Measurements from ENCODE around the gene LHX2. TPM values are rescaled to one million over a fixed set of nuclear protein-coding genes. Genes with fewer than 3 reads are reported as not detected.

Gene LHX2
- total RNA-seq, 2 donors from 2014 or later = not detected

GRCh38 chr9:124045076-124045829 lies 33.7 kb downstream of the LHX2 start:
- intact Hi-C loops (cut with DNase I) = loop anchor here in 1 of 2 donors (10.0 kb wide), 1 partner anchor 500 kb away; no protein-coding TSS in a partner anchor
- no peak for DNase-seq (ENCODE audit: low spot score)

- intact Hi-C loops (cut with DNase I) = loop anchor here in 1 of 2 donors (10.0 kb wide), 1 partner anchor 501 kb away; no protein-coding TSS in a partner anchor
- no peak for DNase-seq (ENCODE audit: low spot score)
Observed at GRCh38 chr9:124045830-124046177, 34.2 kb downstream of the LHX2 start.

GRCh38 chr9:124046189-124046588 lies 34.6 kb downstream of the LHX2 start:
- intact Hi-C loops (cut with DNase I) = loop anchor here in 1 of 2 donors (10.0 kb wide), 1 partner anchor 501 kb away; no protein-coding TSS in a partner anchor

GRCh38 chr9:124047251-124047672 lies 35.7 kb downstream of the LHX2 start:
- intact Hi-C loops (cut with DNase I) = loop anchor here in 1 of 2 donors (10.0 kb wide), 1 partner anchor 502 kb away; no protein-coding TSS in a partner anchor
- DNase-seq (ENCODE audit: low spot score) = no peak

More at GRCh38 chr9:124046189-124046588, 34.6 kb downstream of the LHX2 start:
- no peak for DNase-seq (ENCODE audit: low spot score)

GRCh38 chr9:124050955-124051354 lies 39.4 kb downstream of the LHX2 start:
- no peak for DNase-seq (ENCODE audit: low spot score)
- intact Hi-C loops (cut with DNase I) = no loop called here

- DNase-seq (ENCODE audit: low spot score) = no peak
- intact Hi-C loops (cut with DNase I) = no loop called here
Observed at GRCh38 chr9:124052401-124052800, 40.8 kb downstream of the LHX2 start.

- intact Hi-C loops (cut with DNase I) = no loop called here
- no peak for DNase-seq (ENCODE audit: low spot score)
Observed at GRCh38 chr9:124054582-124055227, 43.1 kb downstream of the LHX2 start.

GRCh38 chr9:124060844-124061605 lies 49.5 kb downstream of the LHX2 start:
- intact Hi-C loops (cut with DNase I) = no loop called here
- no peak for DNase-seq (ENCODE audit: low spot score)

- intact Hi-C loops (cut with DNase I) = no loop called here
- no peak for DNase-seq (ENCODE audit: low spot score)
Observed at GRCh38 chr9:124062172-124062571, 50.6 kb downstream of the LHX2 start.

- intact Hi-C loops (cut with DNase I) = no loop called here
- no peak for DNase-seq (ENCODE audit: low spot score)
Observed at GRCh38 chr9:124066783-124067577, 55.4 kb downstream of the LHX2 start.

GRCh38 chr9:124068251-124068650 lies 56.7 kb downstream of the LHX2 start:
- DNase-seq (ENCODE audit: low spot score) = no peak
- intact Hi-C loops (cut with DNase I) = no loop called here

- intact Hi-C loops (cut with DNase I) = loop anchor here in 1 of 2 donors (5.0 kb wide), 1 partner anchor 1888 kb away; no protein-coding TSS in a partner anchor
- DNase-seq (ENCODE audit: low spot score) = peak; percentile 16
Observed at GRCh38 chr9:124074746-124075145, 63.2 kb downstream of the LHX2 start.

- no peak for DNase-seq (ENCODE audit: low spot score)
- intact Hi-C loops (cut with DNase I) = no loop called here
Observed at GRCh38 chr9:124075761-124076160, 64.2 kb downstream of the LHX2 start.

- peak; percentile 5 for DNase-seq (ENCODE audit: low spot score)
- intact Hi-C loops (cut with DNase I) = no loop called here
Observed at GRCh38 chr9:124077915-124078572, 66.5 kb downstream of the LHX2 start.

GRCh38 chr9:124078641-124079040 lies 67.1 kb downstream of the LHX2 start:
- DNase-seq (ENCODE audit: low spot score) = peak; percentile 28
- intact Hi-C loops (cut with DNase I) = no loop called here

GRCh38 chr9:124079176-124079925 lies 67.8 kb downstream of the LHX2 start:
- DNase-seq (ENCODE audit: low spot score) = peak; percentile 48
- intact Hi-C loops (cut with DNase I) = no loop called here

- peak; percentile 15 for DNase-seq (ENCODE audit: low spot score)
- intact Hi-C loops (cut with DNase I) = no loop called here
Observed at GRCh38 chr9:124082622-124083021, 71.1 kb downstream of the LHX2 start.
